Amygdala (tissue), 56 donors: ENCODE results near the gene TNFRSF17.
"Not testable (repeated sequence)": the region's sequence is repeated elsewhere in the genome, so short reads cannot be mapped to it uniquely, and the experiment has no call there.

ENCODE experiments used
- DNase-seq, 56 donors: peaks; one replicate each; lab custom pipeline; 2025; lab: John Stamatoyannopoulos, UW

The TNFRSF17 gene

DNA sequence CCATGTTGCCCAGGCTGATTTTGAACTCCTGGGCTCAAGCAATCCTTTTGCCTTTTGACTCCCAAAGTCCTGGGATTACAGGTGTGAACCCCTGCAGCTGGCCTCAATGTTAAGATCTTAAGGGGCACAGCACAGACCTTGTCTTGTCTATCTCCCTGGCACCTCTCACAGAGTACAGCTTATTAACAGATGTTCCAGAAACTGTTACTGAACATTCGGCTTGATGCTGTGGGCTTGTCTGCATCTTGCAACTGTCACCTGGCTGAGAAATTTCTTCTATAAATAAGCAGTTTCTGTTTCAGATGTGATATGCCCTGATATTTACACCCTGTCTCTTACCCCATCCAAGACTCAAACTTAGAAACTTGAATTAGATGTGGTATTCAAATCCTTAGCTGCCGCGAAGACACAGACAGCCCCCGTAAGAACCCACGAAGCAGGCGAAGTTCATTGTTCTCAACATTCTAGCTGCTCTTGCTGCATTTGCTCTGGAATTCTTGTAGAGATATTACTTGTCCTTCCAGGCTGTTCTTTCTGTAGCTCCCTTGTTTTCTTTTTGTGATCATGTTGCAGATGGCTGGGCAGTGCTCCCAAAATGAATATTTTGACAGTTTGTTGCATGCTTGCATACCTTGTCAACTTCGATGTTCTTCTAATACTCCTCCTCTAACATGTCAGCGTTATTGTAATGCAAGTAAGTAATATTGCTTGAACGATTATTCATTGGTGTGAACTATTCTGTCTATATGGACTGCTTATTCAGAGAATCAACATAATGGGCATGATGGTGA is at the start of gene TNFRSF17:
TSS of gene TNFRSF17 (plus strand) at position 450 of the 791 bp plus-strand sequence. CDS start at position 565, 115 bp downstream.
- no peak for DNase-seq

- peak; percentile 75 to 99 (median 97) for DNase-seq
These were observed 49.1 kb upstream of the TNFRSF17 start, which contains the start of gene GSPT1 for GRCh38 chr16:11915644-11916523. TSS of gene GSPT1 (minus strand) at chr16:11915956. CDS start at chr16:11915720, 236 bp downstream.

DNA sequence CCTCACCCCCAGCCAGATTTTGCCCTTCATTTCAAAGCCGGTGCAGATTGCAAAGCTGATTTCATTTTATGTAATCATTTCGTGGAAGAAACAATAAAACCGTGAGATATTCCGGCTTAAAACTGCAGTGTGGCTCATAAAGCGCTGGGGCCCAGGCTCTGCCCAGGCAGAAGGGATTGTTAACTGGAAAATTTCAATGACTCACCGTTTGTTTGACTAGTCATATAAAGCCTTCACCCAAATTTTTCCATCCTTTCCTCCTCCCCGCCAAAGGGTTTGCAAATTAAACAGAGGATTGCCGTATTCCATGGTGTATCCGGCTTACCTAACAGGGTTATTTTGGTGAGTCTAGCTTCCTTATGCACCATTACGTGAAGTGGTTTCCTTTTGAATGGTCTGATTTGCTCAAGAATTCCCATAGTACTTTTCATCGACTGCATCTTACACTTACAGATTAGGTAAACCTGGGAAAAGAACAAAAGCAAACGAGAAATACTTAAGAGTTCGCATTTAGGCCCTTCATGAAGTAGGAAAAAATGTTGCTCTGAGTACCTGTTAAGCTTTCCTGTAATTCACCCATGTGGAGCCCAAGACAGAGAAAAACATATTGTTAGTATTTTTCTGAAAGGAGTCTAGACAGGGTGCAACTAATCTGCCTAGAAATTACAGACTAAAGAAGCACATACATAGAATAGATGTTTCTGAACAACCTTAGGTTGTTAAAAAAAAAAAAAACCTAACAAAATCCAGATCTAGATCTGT is 48.3 kb upstream of the TNFRSF17 start:
- DNase-seq: peak in 7 of 56 donors; percentile 7 to 53 (median 31)

DNA sequence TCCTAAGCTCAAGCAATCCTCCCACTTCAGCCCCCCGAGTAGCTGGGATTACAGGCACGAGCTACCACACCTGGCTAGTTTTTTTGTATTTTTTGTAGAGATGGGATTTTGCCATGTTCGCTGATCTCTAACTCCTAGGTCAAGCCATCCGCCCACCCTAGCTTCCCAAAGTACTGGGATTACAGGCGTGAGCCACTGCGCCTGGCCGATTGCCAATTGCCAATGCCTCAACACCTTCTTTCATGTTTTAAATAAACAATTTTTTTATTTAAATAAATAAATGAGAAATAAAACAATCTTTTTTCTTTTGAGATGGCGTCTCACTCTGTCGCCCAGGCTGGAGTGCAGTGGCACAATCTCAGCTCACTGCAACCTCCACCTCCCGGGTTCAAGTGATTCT is 41.0 kb upstream of the TNFRSF17 start:
- not testable (repeated sequence) for DNase-seq

- not testable (repeated sequence) for DNase-seq
These were observed 37.7 kb upstream of the TNFRSF17 start for GRCh38 chr16:11927350-11927749.

GRCh38 chr16:11941945-11942344 is 23.1 kb upstream of the TNFRSF17 start, which contains the start of gene NPIPB2:
TSS of gene NPIPB2 (minus strand) at chr16:11942045. CDS start at chr16:11942045, 0 bp downstream.
- DNase-seq: not testable (repeated sequence)

GRCh38 chr16:11946433-11946832 is 18.6 kb upstream of the TNFRSF17 start:
- no peak for DNase-seq

DNA sequence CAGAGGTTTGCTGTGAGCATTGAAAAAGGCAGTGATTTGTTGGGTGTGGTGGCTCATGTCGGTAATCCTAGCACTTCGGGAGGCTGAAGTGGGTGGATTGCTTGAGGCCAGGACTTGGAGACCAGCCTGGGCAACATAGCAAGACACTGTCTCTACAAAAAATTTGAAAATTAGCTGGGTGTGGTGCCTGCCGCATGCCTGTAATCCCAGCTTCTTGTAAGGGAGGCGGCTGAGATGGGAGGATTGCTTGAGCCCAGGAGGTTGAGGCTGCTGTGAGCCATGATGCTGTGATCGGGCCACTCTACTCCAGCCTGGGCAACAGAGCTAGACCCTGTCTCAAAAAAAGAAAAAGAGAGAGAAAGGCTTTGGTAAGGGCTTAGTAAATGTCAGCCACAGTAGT is 16.2 kb upstream of the TNFRSF17 start:
- no peak for DNase-seq

DNA sequence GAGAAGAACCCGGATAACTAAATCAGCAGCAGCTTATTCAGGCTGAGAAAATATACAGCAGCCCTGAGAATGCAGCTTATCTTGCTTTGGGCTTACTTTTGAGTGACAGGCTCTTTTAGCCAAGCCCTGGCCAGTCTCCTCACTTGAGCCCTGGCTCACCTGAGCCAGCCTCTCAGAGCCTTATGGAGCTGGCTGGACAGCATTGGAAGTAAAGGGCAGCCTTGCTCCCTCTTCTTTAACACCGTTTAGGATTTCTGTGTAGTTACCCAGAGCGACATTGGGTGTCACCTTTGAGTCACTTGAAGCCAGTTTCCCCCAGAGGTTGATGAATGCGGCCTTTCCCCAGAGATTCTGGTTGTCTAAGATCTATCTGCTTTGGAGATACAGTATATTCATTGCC is 15.5 kb upstream of the TNFRSF17 start:
- peak in 32 of 56 donors; percentile 0 to 75 (median 12) for DNase-seq

DNA sequence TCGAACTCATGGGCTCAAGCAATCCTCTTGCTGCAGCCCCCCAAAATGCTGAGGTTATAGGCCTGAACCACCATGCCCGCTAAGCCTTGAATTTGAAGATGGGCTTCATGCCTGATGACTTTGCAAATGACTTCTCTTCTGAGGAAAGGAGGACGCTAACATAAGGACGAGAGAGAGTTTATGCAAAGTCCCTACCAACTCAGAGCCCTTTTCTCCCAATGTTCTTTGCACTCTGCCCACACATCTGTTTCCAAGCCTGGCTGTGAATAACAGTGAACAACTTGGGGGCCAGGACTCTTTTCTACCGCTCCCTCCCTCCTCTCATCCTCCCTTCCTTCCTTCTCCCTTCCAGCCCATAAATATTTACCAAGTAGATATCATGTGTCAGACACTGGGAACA is 14.6 kb upstream of the TNFRSF17 start:
- no peak for DNase-seq

DNA sequence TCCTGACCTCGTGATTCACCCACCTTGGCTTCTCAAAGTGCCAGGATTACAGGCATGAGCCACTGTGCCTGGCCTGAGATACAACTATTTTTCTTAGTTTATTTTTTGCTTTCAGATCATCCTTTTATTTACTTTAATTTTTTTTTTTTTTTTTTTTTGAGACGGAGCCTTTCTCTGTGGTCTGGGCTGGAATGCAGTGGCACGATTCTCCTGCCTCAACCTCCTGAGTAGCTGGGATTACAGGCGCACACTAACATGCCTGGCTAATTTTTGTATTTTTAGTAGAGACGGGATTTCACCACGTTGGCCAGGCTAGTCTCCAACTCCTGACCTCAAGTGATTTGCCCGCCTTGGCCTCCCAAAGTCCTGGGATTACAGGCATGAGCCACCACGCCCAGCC is 11.4 kb upstream of the TNFRSF17 start:
- DNase-seq: not testable (repeated sequence)

- DNase-seq: no peak
These were observed 9.3 kb upstream of the TNFRSF17 start for GRCh38 chr16:11955713-11956123.

DNA sequence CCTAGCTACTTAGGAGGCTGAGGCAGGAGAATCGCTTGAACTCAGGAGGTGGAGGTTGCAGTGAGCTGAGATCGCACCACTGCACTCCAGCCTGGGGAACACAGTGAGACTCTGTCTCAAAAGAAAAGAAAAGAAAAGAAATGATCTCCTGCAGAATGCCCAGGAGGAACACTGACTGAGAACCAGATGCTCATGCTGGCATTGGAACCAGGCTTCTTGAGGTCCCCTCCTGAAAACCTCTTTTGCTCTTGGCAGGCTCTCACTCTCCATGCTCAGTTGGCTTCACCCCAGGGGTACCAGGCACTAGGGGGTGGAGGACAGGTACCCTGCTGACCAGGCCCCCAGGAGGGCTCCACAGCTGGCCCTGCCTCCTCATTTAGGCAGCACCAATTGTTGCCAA is 8.5 kb upstream of the TNFRSF17 start:
- DNase-seq: no peak

GRCh38 chr16:11957591-11958395 is 7.2 kb upstream of the TNFRSF17 start:
- no peak for DNase-seq

GRCh38 chr16:11962457-11962856 is 2.6 kb upstream of the TNFRSF17 start:
- DNase-seq: not testable (repeated sequence)

GRCh38 chr16:11962978-11963377 is 2.0 kb upstream of the TNFRSF17 start:
- DNase-seq: not testable (repeated sequence)

GRCh38 chr16:11963706-11964105 is 1.3 kb upstream of the TNFRSF17 start:
- no peak for DNase-seq

GRCh38 chr16:11966173-11966572 is 1.2 kb downstream of the TNFRSF17 start:
- no peak for DNase-seq

DNA sequence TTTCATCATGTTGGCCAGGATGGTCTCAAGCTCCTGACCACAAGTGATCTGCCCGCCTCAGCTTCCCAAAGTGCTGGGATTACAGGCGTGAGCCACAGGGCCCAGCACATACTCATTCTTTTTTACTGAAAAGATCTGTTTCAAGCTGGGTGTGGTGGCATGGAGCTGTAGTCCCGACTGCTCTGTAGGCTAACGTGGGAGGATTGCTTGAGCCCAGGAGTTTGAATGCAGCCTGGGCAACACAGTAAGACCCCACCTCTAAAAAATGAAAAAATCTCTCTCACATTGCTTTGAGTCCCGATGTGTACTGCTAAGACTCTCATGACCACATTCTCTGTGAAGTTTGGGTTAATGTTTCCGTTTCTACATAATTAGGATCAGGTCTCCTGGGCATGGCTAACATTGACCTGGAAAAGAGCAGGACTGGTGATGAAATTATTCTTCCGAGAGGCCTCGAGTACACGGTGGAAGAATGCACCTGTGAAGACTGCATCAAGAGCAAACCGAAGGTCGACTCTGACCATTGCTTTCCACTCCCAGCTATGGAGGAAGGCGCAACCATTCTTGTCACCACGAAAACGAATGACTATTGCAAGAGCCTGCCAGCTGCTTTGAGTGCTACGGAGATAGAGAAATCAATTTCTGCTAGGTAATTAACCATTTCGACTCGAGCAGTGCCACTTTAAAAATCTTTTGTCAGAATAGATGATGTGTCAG is 2.3 kb downstream of the TNFRSF17 start:
- no peak for DNase-seq
